Activated B cell treated with CpG ODN at 0.5 μM for 24 hours (primary cell): Measurements from ENCODE around the gene ANKRD13A. TPM values are rescaled to one million over a fixed set of nuclear protein-coding genes. Genes with fewer than 3 reads are reported as not detected.

Experiments used
- ATAC-seq: fragments of 200-7000 bp; cut with Tn5 transposase; one replicate; pipeline ENCODE4 v1.10.0; 2021; ENCODE audit warnings: low read depth, mild to moderate bottlenecking, moderate library complexity
- CTCF ChIA-PET: fragments of 350-600 bp; sonication (Branson Sonifier 250); formaldehyde crosslinking; loops from one replicate; lab custom pipeline; 2021; ENCODE audit warnings: antibody characterized with exemption; lab: Charles Lee
- POLR2A ChIA-PET: fragments of 350-600 bp; sonication (Branson Sonifier 250); formaldehyde crosslinking; loops from one replicate; lab custom pipeline; 2021; ENCODE audit warnings: antibody characterized with exemption; lab: Charles Lee
- DNase-seq: peaks from one replicate; pipeline ENCODE4 v3.0.0; 2022
- H3K27ac Mint-ChIP-seq: one replicate; pipeline ENCODE4 v1.8.0; 2020; ENCODE audit warnings: mixed read lengths
- H3K27me3 Mint-ChIP-seq: one replicate; pipeline ENCODE4 v1.8.0; 2021; ENCODE audit warnings: mixed read lengths
- H3K36me3 Mint-ChIP-seq: one replicate; pipeline ENCODE4 v1.8.0; 2021; ENCODE audit warnings: low read depth, mixed read lengths
- H3K4me1 Mint-ChIP-seq: one replicate; pipeline ENCODE4 v1.8.0; 2021; ENCODE audit warnings: mixed read lengths
- H3K4me3 Mint-ChIP-seq: one replicate; pipeline ENCODE4 v1.8.0; 2020; ENCODE audit warnings: mild to moderate bottlenecking, mixed read lengths
- H3K9me3 Mint-ChIP-seq: one replicate; pipeline ENCODE4 v1.8.0; 2020; ENCODE audit warnings: mixed read lengths
- intact Hi-C: fragments of 100-400 bp; cut with micrococcal nuclease; formaldehyde crosslinking; loops from one replicate; pipeline ENCODE4 v1.15.1; 2024
- total RNA-seq: library from RNA; stranded (reverse); gene quantifications from 2 replicates; pipeline ENCODE4 v1.2.3, GENCODE V29; 2022
- TF ChIP-seq, protein P1 (sequence below): fragments of 200-600 bp; IDR thresholded peaks from one replicate; pipeline ENCODE4 v1.8.0; 2022; ENCODE audit warnings: antibody characterized with exemption, mild to moderate bottlenecking

Gene ANKRD13A
- total RNA-seq, 1 donor from 2014 or later, result 135 TPM

GRCh38 chr12:109961612-109962011 lies 37.6 kb upstream of the ANKRD13A start:
- Mint-ChIP-seq H3K9me3 (no peaks in the 10 kb centered on the region), H3K27me3 (no peaks in the 10 kb centered on the region), H3K27ac (no peak overlapping the region), H3K36me3 (peaks cover 82% of the 10 kb centered on the region), H3K4me3 (no peak overlapping the region), H3K4me1 (no peaks in the 10 kb centered on the region)
- TF ChIP-seq, protein P1, sequence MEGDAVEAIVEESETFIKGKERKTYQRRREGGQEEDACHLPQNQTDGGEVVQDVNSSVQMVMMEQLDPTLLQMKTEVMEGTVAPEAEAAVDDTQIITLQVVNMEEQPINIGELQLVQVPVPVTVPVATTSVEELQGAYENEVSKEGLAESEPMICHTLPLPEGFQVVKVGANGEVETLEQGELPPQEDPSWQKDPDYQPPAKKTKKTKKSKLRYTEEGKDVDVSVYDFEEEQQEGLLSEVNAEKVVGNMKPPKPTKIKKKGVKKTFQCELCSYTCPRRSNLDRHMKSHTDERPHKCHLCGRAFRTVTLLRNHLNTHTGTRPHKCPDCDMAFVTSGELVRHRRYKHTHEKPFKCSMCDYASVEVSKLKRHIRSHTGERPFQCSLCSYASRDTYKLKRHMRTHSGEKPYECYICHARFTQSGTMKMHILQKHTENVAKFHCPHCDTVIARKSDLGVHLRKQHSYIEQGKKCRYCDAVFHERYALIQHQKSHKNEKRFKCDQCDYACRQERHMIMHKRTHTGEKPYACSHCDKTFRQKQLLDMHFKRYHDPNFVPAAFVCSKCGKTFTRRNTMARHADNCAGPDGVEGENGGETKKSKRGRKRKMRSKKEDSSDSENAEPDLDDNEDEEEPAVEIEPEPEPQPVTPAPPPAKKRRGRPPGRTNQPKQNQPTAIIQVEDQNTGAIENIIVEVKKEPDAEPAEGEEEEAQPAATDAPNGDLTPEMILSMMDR, result no peak
- POLR2A ChIA-PET, result no interaction called here
- no peak for DNase-seq
- intact Hi-C loops, result no loop called here
- no peak for ATAC-seq
- CTCF ChIA-PET, result no interaction called here

DNA sequence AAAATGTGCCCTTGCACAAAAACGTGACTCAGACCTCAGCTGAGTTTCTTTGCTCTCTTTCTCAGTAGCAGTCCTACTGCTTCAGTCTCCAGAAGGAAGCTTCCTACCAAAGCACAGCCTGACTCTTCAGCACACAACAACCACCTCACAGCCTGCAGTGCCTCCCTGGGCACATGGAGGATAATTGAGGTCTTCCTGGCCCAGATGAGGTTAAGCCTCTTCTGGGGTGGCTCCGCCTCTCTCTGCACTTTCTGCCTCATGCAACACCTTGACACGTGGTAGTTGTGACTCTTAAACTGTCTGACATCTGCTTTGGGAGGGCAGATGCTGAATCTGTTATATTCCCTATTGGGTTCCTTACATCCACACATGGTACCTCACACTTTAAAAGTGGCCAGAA lies 36.8 kb upstream of the ANKRD13A start:
- no peak overlapping the region for H3K4me3 Mint-ChIP-seq
- CTCF ChIA-PET, result no interaction called here
- POLR2A ChIA-PET, result no interaction called here
- H3K4me1 Mint-ChIP-seq, result peaks cover under 1% of the 10 kb centered on the region
- no peaks in the 10 kb centered on the region for H3K9me3 Mint-ChIP-seq
- TF ChIP-seq, protein P1, result no peak
- no peaks in the 10 kb centered on the region for H3K27me3 Mint-ChIP-seq
- intact Hi-C loops, result no loop called here
- no peak overlapping the region for H3K27ac Mint-ChIP-seq
- no peak for ATAC-seq
- DNase-seq, result no peak
- H3K36me3 Mint-ChIP-seq, result peaks cover 80% of the 10 kb centered on the region

GRCh38 chr12:109963330-109963729 lies 35.9 kb upstream of the ANKRD13A start:
- DNase-seq (no peak), ATAC-seq (no peak)
- TF ChIP-seq, protein P1, result no peak
- Mint-ChIP-seq H3K4me3 (no peak overlapping the region), H3K9me3 (no peaks in the 10 kb centered on the region), H3K4me1 (peaks cover 5% of the 10 kb centered on the region), H3K27ac (no peak overlapping the region), H3K36me3 (peaks cover 81% of the 10 kb centered on the region), H3K27me3 (no peaks in the 10 kb centered on the region)
- ChIA-PET CTCF (no interaction called here), POLR2A (no interaction called here)
- intact Hi-C loops, result no loop called here

GRCh38 chr12:109963743-109964429 lies 35.3 kb upstream of the ANKRD13A start:
- intact Hi-C loops, result no loop called here

GRCh38 chr12:109966546-109966945 lies 32.7 kb upstream of the ANKRD13A start:
- POLR2A ChIA-PET, result interaction anchor here (0.6 kb wide), 1 partner anchor 25 kb away, joined by 3 read pairs; no protein-coding TSS in a partner anchor
- no peak overlapping the region for H3K27ac Mint-ChIP-seq
- no peak for DNase-seq
- peaks cover 68% of the 10 kb centered on the region for H3K36me3 Mint-ChIP-seq
- H3K9me3 Mint-ChIP-seq, result no peaks in the 10 kb centered on the region
- H3K27me3 Mint-ChIP-seq, result no peaks in the 10 kb centered on the region
- no peak overlapping the region for H3K4me3 Mint-ChIP-seq
- ATAC-seq, result no peak
- peaks cover 5% of the 10 kb centered on the region for H3K4me1 Mint-ChIP-seq
- CTCF ChIA-PET, result no interaction called here
- intact Hi-C loops, result loop anchor here (1.0 kb wide), 1 partner anchor 9 kb away; no protein-coding TSS in a partner anchor
- TF ChIP-seq, protein P1, result no peak

More at GRCh38 chr12:109963743-109964429, 35.3 kb upstream of the ANKRD13A start:
- H3K9me3 Mint-ChIP-seq, result no peaks in the 10 kb centered on the region
- H3K27me3 Mint-ChIP-seq, result no peaks in the 10 kb centered on the region
- peaks cover 75% of the 10 kb centered on the region for H3K36me3 Mint-ChIP-seq
- TF ChIP-seq, protein P1, result no peak
- no peak for DNase-seq
- ChIA-PET CTCF (no interaction called here), POLR2A (no interaction called here)
- no peak for ATAC-seq
- no peak overlapping the region for H3K27ac Mint-ChIP-seq
- no peak overlapping the region for H3K4me3 Mint-ChIP-seq
- H3K4me1 Mint-ChIP-seq, result peaks cover 5% of the 10 kb centered on the region
